Measurements from ENCODE around the gene EXOC8.
"Not testable (repeated sequence)": the region's sequence is repeated elsewhere in the genome, so short reads cannot be mapped to it uniquely, and the experiment has no call there.

The EXOC8 gene

DNA sequence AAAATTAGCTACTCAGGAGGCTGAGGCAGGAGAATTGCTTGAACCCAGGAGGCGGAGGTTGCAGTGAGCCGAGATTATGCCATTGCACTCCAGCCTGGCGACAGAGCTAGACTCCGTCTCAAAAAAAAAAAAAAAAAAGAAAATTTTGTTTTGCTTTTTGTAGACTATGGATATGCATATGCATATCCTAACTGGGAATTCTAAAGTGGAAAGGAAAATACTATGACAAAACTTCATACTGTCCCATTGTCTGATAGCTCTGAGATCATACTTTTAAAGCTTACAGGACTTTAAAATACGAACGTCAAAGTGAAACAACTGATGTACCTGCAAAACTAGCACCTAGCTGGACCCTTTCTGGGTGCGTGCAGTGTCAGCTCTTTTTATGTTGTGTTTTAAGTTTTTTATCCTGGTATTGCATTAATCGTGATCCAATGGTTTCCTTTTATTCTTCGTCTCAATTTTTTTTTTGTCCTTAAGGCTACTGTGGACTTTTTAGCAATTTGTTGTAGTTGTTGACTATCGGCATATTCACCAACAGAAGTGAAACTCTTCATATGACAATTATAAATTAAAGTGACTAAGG, 19.6 kb upstream of the EXOC8 start:
- in situ Hi-C loops (cut with MboI; ENCODE audit: low sequenced_read_pairs, unreplicated experiment): loop anchor here (5.0 kb wide), 1 partner anchor 230 kb away; no protein-coding TSS in a partner anchor
- no peak for DNase-seq (ENCODE audit: low spot score)
- TF ChIP-seq, protein P1, sequence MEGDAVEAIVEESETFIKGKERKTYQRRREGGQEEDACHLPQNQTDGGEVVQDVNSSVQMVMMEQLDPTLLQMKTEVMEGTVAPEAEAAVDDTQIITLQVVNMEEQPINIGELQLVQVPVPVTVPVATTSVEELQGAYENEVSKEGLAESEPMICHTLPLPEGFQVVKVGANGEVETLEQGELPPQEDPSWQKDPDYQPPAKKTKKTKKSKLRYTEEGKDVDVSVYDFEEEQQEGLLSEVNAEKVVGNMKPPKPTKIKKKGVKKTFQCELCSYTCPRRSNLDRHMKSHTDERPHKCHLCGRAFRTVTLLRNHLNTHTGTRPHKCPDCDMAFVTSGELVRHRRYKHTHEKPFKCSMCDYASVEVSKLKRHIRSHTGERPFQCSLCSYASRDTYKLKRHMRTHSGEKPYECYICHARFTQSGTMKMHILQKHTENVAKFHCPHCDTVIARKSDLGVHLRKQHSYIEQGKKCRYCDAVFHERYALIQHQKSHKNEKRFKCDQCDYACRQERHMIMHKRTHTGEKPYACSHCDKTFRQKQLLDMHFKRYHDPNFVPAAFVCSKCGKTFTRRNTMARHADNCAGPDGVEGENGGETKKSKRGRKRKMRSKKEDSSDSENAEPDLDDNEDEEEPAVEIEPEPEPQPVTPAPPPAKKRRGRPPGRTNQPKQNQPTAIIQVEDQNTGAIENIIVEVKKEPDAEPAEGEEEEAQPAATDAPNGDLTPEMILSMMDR (IDR thresholded peaks at IDR 0.05; ENCODE audit: borderline replicate concordance, control extremely low read depth, extremely low read depth, insufficient read depth, missing control alignments): no peak

DNA sequence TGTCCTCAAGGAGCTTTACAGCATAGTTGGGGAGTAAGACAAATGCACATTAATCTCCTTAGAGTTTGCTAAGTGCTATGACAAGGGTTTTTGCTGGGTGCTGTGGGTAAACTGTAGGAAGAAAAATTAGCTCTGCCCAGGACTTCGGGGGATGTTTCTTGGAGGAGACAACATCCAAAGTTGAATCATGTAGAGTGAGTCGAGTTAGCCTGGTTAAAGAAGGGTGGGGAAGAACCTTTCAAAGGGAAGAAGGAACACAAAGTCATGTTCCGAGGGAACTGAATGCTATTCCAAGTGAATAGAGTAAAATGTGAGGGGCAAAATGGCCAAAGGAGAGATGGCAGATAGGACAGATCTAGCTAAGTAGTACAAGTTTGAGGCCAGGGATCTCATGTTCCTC, 17.5 kb upstream of the EXOC8 start:
- in situ Hi-C loops (cut with MboI; ENCODE audit: low sequenced_read_pairs, unreplicated experiment): loop anchor here (5.0 kb wide), 1 partner anchor 232 kb away; no protein-coding TSS in a partner anchor
- DNase-seq (ENCODE audit: low spot score): no peak
- TF ChIP-seq, protein P1 (IDR thresholded peaks at IDR 0.05; ENCODE audit: borderline replicate concordance, control extremely low read depth, extremely low read depth, insufficient read depth, missing control alignments): no peak

DNA sequence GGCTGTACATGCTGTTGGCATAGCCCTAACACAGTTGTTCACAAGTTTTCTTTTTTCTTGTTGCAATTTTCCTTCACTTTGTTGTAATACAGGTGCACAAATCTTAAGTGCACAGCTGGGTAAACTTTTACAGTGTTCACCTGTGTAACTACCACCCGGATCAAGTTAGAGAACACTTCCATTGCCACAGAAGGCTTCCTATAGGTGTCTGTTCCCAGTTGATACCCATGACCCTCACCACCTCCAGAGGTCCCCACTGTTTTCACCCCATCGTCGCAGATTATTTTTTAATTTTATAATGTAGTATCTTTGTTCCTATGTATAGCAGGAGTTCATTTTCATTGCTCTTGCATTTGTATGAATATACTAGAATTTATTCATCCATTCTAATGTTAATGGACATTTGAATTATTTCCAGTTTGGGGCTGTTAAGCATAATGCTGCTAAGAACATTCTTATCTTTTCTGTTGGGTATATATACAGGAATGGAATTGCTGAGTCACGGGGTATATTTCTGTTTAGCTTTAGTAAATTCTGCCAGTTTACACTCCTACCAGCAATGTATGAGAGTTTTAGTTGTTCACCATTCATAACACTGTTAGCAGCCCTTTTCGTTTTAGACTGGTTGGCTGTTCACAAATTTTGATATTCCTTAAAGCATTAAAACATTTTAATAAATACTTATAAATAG, 16.8 kb upstream of the EXOC8 start:
- TF ChIP-seq, protein P1 (IDR thresholded peaks at IDR 0.05; ENCODE audit: borderline replicate concordance, control extremely low read depth, extremely low read depth, insufficient read depth, missing control alignments): no peak
- in situ Hi-C loops (cut with MboI; ENCODE audit: low sequenced_read_pairs, unreplicated experiment): loop anchor here (5.0 kb wide), 1 partner anchor 233 kb away; no protein-coding TSS in a partner anchor

DNA sequence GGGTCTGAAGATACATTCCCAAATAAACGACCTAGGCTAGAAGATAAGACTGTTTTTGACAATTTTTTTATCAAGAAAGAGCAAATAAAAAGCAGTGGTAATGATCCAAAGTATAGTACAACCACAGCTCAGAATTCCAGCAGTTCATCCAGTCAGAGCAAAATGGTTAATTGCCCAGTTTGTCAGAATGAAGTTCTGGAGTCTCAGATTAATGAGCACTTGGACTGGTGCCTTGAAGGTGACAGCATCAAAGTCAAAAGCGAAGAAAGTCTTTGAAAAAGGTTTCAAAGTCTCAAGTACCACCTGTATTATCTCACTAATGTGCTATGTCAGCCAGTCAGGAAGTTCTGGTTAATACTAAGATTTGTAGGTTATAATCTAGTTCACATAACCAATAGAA, 15.4 kb upstream of the EXOC8 start:
- TF ChIP-seq, protein P1 (IDR thresholded peaks at IDR 0.05; ENCODE audit: borderline replicate concordance, control extremely low read depth, extremely low read depth, insufficient read depth, missing control alignments): no peak
- no peak for DNase-seq (ENCODE audit: low spot score)
- in situ Hi-C loops (cut with MboI; ENCODE audit: low sequenced_read_pairs, unreplicated experiment): no loop called here

More for the DNA sequence above, 16.8 kb upstream of the EXOC8 start:
- no peak for DNase-seq (ENCODE audit: low spot score)

DNA sequence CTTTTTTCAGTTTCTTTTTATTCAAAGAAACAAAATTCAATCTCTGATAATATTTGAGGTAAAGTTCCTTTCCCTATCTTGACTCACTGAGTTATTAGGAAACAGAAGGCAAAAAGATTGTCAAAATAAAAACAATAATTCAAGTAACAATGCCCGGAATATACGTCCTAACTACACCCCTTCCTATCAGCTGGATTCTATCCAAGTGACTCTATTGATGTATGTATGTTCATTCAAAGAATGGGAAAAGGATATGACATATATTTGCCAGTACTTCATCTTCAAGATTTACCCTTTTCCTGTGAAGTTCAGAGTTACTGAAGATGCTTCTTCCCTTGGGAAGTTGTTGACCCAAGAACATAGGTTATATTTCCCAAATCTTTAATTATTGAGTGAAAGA, 14.2 kb upstream of the EXOC8 start:
- in situ Hi-C loops (cut with MboI; ENCODE audit: low sequenced_read_pairs, unreplicated experiment): no loop called here
- TF ChIP-seq, protein P1 (IDR thresholded peaks at IDR 0.05; ENCODE audit: borderline replicate concordance, control extremely low read depth, extremely low read depth, insufficient read depth, missing control alignments): no peak
- no peak for DNase-seq (ENCODE audit: low spot score)

DNA sequence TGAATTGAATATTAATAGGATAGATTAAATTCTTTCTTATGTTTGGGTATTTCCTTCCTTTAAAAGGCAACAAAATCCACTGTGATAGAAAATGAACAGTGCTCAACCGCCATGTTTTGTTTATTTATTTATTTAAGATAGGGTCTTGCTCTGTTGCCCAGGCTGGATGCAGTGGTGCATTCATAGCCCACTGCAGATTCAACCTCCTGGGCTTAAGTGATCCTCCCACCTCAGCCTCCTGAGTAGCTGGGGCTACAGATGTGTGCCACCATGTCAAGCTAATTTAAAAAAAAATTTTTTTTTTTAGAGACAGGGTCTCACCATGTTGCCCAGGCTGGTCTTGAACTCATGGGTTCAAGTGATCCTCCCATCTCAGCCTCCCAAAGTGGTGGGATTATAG, 11.2 kb upstream of the EXOC8 start:
- in situ Hi-C loops (cut with MboI; ENCODE audit: low sequenced_read_pairs, unreplicated experiment): not testable (repeated sequence)

DNA sequence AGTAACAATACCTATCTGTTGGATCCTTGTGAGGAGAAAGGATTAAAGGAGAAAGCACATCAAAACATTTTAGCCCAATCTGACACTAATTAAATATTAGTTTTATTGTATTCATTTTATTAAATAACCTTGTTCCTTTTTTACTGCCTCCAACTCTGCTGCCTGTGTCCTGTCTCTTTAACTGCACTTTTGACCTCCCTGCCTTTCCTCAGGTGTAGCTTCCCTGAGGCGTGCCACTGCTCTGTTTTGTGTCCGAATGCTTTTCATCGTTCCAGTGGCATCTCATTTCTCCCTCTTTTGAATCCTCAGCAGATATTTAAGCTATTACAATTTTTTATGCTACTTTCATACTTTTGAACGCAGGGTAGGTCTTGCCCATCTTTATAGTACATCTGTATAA, 10.8 kb upstream of the EXOC8 start:
- TF ChIP-seq, protein P1 (IDR thresholded peaks at IDR 0.05; ENCODE audit: borderline replicate concordance, control extremely low read depth, extremely low read depth, insufficient read depth, missing control alignments): no peak
- in situ Hi-C loops (cut with MboI; ENCODE audit: low sequenced_read_pairs, unreplicated experiment): no loop called here
- no peak for DNase-seq (ENCODE audit: low spot score)

More for the DNA sequence above, 11.2 kb upstream of the EXOC8 start:
- DNase-seq (ENCODE audit: low spot score): not testable (repeated sequence)

All from GM13976 (cell line).